HG02885 (cell line): Measurements from ENCODE around the gene FAM228B.
A peak's percentile ranks its signal among the peaks of the same experiment; 100 is the strongest.
"Not testable (repeated sequence)": the region's sequence is repeated elsewhere in the genome, so short reads cannot be mapped to it uniquely, and the experiment has no call there.

Source experiments
- ATAC-seq: cut with Tn5 transposase; IDR thresholded peaks from one replicate; pipeline ENCODE4 v1.9.1; 2021; ENCODE audit warnings: mild to moderate bottlenecking; ENCODE audit not compliant: unreplicated experiment, poor library complexity

FAM228B gene

DNA sequence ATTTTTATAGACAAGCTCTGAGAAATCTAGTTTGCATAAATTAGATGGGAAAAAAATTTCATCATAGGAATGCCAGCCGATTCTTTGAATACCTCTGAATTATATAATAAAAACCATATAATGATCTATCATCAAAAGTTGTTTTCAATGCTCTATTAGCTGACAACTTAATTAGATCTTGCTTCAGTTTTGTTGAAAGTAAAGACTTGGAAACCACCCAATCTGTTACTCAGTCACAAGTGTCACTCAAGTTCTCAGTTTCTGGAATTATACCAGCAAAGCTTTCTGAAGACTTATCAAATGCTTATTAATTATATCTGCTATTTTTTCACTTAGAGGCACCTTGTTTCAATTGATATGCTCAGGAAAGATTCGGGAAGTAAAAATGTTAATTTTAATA lies 21.3 kb upstream of the FAM228B start:
- ATAC-seq: no peak

DNA sequence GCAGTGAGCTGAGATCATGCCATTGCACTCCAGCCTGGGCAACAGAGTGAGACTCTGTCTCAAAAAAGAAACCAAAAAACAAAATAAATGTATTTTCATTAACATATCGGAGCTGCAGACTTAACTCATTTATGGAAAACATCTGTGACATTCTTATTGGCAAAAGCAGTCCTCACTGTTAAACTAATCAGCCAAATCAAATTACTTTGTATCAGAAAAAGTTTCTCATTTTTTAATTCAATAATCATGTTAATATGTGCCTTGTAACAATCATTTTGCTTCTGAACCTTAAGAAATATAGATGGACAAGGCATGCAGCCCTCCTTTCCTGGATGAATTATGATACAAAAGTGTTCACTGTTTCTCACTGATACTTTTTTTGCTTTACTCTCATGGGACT lies 20.6 kb upstream of the FAM228B start:
- no peak for ATAC-seq

DNA sequence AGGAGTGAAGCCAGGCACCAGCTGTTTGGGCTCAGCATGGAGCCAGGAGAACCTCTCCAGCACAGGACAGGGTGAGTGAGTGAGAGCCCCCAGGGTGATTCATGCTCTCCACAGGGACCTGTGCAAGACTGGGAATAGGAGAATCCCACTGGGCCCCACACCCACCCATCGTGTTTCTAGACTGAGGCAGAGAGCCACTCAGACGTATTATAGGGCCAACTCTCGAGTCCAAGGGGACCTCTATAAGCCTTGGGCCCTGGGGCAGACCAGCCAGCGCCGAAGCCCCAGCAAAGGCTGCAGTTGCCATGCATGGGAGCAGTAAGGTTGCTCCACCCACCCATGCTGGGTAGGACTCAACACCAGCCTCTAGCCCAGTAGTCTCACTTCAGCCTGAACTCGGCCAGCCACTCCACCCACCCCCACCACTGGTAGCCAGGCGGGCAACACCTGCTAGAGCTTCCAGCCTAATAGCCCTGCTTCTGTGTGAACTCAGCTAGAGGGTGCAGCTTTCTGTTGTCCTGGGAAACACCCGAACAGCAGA lies 19.1 kb upstream of the FAM228B start:
- ATAC-seq: no peak

DNA sequence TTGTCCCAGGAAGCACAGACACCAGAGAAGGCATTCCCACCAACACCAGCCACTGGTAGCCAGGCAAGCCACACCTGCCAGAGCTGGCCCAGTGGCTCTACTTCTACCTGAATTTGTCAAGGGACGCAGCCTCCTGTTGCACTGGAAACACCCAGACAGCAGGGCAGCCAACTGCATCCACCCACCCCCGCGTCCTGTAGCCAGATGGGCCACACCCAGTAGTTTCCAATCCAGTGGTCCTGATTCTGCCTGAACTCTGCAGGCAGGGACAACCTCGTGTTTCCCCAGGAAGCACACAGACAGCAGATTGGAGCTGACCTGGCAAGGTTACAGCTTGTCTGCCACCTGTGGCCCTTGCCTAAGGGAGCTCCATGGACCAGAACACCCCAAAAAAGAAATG lies 18.4 kb upstream of the FAM228B start:
- ATAC-seq: no peak

DNA sequence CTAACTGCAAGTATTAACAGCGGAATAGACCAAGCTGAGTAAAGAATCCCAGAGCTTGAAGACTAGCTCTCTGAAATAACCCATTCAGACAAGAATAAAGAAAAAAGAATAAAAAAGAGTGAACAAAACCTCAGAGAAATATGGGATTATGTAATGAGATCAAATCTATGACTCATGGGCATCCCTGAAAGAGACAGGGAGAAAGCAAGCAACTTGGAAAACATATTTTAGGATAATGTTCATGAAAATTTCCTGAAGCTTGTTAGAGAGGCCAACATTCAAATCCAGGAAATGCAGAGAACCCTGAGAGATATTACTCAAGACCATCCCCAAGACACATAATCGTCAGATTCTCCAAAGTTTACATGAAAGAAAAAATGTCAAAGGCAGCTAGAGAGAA lies 17.5 kb upstream of the FAM228B start:
- ATAC-seq: no peak

DNA sequence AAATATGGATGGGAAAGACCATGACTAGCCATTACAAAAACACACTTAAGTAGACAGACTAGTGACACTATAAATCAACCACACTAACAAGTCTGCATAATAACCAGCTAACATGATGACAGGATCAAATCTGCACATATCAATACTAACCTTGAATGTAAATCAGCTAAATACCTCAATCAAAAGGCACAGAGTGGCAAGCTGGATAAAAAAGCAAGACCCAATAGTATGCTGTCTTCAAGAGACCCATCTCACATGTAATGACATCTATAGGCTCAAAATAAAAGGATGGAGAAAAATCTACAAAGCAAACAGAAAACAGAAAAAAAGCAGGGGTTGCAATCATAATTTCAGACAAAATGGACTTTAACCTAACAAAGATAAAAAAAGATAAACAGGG lies 16.5 kb upstream of the FAM228B start:
- ATAC-seq: no peak

DNA sequence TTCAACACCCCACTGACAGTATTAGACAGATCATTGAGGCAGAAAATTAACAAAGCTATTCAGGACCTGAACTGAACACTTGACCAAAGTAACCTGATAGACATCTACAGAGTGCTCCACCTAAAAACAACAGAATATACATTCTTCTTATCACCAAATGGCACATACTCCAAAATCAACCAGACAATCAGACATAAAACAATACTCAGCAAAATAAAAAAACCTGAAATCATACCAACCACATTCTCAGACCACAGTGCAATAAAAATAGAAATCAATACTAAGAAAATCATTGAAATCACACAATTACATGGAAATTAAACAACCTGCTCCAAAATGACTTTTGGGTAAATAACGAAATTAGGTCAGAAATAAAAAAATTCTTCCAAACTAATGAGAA lies 15.9 kb upstream of the FAM228B start:
- no peak for ATAC-seq

DNA sequence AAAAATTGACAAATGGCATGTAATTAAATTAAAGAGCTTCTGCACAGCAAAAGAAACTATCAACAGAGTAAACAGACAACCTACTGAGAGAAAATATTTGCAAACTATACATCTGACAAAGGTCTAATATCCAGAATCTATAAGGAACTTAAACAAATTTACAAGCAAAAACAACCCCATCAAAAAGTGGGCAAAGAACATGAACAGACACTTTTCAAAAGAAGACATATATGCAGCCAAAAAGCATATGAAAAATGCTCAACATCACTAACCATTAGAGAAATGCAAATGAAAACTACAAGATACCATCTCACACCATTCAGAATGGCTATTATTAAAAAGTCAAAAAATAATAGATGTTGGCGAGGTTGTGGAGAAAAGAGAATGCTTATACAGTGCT lies 13.8 kb upstream of the FAM228B start:
- not testable (repeated sequence) for ATAC-seq

DNA sequence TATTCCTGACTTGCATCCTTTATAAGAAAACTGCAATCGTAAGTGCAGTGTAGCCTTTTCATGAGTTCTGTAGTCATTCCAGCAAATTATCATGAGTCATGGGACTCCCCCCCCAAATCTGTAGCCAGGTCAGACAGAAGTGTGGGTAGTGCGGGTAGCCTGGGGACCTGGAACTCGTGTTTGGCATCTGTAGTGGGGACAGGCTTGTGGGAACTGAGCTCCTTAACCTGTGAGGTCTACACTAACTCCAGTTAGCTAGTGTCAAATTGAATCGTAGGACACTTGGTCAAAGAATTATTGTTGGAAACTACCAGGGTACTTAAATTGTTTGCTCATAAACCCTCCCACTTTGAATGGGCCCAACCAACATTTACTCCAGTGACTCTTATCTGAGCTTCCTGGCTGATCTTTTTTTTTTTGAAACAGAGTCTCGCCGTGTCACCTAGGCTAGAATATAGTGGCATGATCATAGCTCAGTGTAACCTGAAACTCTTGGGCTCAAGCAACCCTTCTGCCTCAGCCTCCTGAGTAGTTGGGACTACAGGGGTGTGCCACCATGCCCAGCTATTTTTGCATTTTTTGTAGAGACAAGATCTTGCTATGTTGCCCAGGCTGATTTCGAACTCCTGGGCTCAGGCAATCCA lies 12.5 kb upstream of the FAM228B start:
- ATAC-seq: no peak

DNA sequence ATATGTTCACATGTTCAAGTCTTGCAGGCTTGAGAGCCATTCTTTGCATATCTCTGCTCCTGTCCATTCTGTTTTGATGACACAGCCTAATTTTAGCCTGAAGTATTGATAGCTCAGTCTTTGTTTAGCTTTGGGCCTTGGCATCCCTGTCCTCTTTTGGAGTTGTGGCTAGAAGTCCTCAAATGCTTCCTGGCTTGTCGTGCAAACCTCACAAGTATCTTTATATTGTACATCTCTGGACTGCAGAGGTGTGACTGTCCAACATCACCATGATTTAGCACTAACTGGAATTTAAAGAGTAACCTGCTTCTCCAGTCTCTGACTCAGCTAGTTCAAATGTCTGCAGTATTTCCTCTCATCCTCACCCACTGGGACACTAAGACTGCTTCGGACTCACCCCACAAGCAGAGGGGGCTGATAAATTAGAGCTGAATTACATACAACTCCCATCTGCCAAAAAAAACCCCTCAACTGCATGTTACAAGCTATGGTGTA lies 11.8 kb upstream of the FAM228B start:
- no peak for ATAC-seq

DNA sequence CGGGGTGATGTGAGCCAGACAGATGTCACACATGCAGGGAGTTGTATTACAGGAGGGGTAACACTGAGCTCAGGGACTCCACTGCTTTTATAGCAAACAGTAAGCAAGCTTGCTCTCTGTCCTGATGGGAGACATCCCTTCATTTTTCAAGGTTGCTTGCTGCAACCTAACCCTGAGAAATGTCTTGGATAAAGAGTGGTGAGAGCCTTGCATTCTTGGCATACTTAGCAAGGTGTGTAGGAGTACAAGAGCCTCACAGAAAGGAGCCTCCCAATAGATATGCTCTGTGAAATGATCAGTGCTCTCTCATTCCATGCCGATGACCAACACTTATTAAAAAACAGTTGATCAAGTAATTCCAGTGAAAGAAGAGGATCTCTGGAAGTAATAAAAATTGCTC lies 8.2 kb upstream of the FAM228B start:
- no peak for ATAC-seq

DNA sequence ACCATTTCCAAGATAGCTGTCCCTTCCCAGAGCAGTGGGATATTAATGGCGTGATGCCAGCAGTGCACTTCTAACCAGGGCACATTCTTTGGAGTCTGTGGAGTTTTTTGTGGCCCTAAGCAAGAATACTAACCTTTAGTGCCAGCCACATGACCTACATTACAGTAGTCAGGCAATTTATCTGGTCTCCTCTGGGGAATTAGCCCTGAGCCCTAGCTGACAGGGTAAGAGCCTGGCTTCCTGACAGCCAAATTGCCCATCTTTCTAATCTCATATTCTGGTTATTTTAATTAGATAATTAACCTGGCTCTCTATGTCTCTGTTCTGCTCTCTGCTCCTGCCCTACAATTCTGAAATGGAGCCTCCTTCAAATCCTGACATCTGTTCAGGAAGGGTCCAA lies 5.4 kb upstream of the FAM228B start:
- ATAC-seq: no peak

DNA sequence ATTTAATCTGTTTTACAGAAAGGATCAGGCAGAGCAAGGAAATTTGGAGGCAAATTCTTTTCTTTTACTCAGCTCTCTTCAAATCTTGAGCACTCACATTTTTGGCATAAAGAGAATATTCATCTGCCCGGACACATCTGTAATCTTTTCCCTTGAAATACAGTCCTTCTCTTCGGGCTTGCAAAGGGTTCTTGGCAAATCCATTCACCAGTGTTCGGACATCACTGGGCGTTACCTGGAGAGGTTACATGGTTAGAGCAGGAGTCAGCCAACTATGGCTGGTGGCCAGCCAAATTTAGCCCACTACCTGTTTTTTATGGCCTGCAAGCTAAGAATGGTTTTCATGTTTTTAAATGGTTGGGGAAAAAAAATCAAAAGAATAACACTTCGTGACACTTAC lies 2.2 kb upstream of the FAM228B start:
- no peak for ATAC-seq

DNA sequence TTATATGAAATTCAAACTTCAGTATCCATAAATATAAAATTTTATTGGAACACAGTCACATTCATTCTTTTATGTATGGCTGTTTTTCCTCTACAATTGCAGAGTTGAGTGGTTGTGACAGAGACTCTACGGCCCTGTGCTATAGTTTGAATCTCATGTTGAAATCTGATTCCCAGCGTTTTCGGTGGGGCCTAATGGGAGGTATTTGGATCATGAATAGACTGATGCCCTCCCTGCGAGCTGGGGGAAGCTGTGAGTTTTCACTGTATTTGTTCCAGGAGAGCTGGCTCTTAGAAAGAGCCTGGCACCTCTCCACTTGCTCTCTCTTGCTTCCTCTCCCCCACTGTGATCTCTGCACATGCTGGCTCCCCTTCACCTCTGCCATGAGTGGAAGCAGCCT lies 1.8 kb upstream of the FAM228B start:
- no peak for ATAC-seq

DNA sequence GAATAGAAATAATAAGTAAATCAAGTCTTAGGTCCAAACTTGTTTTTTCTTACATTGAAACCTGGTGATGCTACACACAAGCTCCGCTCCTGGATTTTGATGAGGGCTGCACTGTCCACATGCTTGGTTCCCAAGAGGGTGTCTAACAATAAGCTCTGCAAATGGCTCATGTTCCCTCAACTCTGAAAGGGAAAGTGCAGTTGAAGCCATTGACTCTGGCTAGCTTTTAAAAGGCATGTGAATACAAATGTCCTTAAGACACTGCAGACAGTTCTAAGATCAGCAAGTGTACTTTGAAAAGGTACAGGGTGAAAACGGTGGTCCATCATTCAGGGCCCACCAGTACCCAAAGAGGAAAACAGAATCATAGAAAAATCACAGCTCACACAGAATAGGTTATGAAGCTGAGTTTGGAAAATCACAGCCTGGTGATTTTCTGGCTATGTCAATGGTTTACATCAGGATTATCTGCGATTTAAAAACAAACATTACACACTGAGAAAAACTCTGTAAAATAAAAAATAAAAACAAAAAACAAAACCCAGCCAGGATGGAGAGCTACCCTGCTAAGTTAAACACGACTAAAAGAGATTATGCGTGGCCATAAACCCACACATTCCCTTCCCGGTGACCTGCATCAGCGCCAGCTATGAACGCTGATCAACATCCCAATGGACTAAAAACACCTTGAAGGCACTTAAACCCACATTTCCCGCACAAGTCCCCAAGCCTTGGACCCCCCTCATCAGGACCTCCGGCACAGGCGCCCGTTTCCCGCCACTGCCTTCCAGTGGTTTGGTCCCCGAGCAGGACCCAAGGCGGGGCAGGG lies 689 bp upstream of the FAM228B start:
- no peak for ATAC-seq

DNA sequence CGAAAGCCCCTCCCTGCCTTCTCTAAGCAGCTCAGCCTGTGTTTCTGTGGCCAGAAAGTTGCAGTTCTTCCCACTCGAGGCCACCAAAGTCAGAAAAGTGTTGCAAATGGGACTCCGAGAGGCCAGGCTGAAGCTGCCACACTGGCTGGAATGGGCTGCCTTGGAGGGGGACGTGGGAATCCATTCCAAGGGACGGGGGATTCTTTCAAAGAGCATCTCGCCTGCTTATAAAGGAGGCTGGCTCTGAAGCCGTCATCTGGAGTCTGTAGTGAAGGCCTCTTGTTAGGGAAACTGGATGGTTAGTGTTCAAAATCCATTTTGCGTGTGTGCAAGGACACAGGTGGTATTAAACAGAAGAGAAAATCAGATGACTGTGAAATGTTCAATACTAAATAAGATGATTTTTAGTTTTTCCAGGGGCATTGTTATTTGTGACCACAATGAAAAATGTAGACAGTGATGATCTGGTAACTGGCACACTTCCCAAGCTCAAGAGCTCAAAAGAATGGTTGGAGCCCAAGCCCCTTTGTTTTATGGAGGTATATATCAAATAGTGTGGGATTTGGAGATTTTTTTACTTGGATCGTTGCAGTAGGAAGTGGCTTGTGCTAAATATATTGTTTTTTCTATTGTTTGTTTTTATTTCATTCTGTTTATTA lies 782 bp downstream of the FAM228B start:
- peak; percentile 9 for ATAC-seq

DNA sequence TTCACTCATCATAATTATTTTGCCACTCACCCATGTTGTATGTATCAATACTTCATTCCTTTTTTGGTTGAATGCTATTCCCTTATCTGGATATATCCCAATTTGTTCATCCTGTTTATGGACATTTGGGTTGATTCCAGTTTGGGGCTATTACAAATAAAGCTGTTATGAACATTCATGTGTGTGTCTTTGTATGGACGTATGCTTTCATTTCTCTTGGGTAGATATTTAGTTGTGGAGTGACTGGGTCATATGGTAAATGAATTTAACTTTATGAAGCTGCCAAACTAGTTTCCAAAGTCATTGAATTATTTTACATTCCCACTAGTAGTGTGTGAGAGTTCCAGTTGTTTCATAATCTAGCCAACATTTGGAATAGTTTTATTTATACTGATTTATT lies 2.7 kb downstream of the FAM228B start:
- no peak for ATAC-seq

DNA sequence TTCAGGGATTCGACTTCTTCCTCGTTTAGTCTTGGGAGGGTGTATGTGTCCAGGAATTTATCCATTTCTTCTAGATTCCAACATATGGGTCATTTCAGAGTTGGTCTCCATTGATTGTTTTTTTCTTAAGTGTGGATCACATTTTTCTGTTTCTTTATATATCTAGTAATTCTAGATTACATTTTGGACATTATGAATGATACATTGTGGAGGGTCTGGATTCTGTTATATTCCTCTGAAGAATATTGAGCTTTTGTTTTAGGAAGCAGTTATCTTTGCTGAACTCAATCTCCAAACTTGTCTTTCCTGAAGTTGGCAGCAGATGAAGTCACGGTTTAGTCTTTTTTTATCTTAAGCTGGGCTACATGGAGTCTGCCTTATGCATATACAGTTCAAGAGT lies 9.3 kb downstream of the FAM228B start:
- no peak for ATAC-seq

DNA sequence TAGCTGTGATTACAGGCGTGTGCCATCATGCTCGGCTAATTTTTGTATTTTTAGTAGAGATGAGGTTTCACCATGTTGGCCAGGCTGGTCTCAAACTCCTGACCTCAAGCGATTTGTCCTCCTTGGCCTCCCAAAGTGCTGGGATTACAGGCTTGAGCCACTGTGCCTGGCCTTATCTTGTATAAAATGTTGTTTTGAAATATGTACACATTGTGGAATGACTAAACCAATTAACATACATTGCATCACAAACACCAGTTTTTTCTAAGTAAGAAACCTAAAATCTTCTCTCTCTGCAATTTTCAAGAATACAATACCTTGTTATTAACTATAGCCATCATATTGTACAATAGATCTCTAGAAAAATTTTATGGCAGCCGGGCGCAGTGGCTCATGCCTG lies 17.0 kb downstream of the FAM228B start:
- not testable (repeated sequence) for ATAC-seq

DNA sequence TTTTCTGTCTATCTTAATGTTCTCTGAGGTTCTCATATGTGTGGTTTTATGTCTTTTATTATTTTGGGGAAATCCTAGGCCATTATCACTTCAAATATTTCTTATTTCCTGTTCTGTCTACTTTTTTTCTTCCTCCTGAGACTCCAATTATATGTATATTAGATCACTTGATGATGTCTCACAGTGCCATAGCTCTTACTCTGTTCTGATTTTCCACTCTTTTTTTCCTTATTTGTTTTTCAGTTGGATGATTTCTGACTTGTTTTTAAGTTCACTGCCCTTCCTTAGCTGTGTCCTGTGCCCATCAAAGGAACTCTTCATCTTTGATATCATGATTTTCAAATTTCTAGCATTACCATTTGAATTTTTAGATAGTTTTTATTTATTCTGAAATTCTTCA lies 24.1 kb downstream of the FAM228B start:
- no peak for ATAC-seq
